ENCODE results near the gene SYNRG.

SYNRG gene

DNA sequence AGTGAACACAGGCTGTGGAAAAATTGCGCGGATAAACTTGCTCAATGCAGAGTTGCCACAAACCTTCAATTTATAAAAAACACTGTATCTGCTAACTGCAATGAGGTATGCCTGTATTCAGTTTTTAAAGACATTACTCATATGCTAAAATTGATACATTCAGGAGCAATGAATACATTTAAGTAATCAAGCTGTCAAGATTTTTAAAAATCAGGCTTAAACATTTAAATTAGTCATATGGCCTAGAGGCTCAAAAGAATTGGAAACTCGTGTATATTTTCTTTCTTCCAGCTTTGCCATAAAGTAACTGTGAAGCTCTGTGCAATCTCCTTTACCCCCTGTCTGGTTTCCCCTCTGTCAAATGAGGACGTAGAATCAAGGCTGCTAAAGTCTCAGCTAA, 4.1 kb downstream of the SYNRG start:
- no peak for DNase-seq

GRCh38 chr17:37604556-37604955, 4.7 kb downstream of the SYNRG start:
- DNase-seq = no peak

- no peak for DNase-seq
Observed at GRCh38 chr17:37598145-37598544, 11.1 kb downstream of the SYNRG start.

GRCh38 chr17:37592291-37592690, 16.9 kb downstream of the SYNRG start:
- no peak for DNase-seq

GRCh38 chr17:37585066-37585465, 24.2 kb downstream of the SYNRG start:
- no peak for DNase-seq

DNA sequence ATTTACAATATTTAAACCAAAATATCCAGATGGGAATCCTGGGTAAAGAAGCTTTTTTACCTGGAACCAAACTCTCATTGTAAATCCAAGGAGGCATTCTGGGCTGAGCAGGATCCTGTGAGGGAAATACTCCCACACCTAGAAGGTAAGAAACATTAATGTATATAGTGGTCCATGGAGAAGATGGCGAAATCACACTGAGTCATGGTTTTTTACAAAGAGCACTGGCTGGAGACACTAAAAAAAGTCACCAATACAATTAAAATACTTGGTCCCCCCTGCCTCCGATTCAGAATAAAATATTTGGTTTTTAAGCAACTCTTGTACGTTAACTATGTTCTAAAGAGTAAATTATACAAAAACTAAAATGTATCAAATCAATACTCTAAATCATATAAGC, 32.9 kb downstream of the SYNRG start:
- DNase-seq = no peak

- no peak for DNase-seq
Observed at GRCh38 chr17:37574427-37574826, 34.8 kb downstream of the SYNRG start.

- DNase-seq = no peak
Observed at GRCh38 chr17:37571674-37572073, 37.5 kb downstream of the SYNRG start.

DNA sequence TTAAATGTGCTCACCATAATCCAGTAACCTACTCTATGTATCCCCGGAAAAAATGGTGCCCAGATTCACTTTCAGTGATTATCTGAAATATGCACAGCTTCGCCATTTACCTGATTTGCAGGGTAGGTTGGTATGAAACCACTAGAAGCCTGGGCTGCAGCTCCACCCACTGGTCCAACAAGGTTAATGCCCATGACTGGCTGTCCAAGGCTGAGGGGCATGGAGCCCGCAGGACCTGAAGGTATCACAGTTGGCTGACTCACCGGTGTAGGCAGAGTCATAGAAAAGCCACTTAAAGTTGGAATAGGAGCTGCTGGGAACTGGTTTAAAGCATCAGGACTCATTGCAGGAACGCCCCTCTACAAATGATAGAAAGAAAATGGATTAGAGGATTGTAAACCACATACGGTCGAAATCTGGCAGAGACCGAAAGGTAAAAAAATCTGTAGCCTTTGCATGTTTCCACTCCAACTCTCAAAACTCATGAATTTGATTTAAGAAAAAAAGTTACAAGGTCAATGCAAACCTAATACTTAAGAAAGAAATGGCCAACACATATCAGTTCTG, 38.6 kb downstream of the SYNRG start:
- DNase-seq = no peak

DNA sequence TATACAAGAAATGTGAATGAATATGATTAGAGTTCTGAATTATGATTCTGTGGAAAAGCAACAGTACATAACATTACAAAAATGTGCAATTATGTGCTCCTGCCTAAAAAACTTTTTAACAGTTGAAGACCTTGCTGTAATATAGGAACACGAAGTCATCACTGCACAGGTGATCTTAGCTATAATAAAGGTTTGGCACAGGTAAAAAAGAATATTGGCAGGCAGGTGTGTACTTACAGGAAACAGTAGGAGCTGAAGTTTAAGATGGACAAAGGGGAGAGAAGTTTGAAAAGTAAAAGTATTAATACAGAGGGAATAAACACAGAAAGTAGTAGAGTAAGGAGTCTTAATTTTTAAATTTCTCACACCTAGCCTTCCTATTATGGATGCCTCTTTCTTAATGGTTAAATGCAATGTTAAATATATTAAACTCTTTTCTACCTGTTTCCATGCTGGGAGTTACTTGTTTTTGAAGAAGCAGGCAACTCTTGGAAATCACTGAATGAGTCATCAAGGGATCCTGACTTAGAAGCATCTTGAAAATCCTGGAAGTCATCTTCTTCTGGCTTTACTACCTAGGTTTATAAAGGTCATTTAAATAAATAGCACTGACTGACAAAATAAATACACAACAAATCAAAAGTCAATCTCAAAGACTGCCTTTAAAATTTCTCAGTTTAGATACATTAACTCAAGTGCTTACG, 40.7 kb downstream of the SYNRG start:
- no peak for DNase-seq

DNA sequence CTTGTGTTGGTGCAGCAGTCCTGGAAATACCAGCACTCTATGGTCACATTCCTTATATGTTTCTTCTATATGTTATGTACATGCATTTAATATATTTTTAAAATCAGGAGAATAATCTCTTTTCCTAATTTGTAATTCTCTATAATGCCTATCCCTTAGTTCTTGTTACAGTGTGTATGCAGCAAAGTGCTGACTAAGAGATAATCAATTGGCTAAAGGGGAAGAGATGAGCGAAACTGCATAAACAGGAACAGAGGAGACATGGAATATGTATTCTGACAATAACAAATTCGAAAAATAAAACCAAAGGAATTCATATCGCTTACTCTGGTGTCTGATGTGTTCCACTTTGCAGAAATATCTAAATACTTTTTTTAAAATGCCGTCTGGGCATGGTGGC, 41.7 kb downstream of the SYNRG start:
- no peak for DNase-seq

DNA sequence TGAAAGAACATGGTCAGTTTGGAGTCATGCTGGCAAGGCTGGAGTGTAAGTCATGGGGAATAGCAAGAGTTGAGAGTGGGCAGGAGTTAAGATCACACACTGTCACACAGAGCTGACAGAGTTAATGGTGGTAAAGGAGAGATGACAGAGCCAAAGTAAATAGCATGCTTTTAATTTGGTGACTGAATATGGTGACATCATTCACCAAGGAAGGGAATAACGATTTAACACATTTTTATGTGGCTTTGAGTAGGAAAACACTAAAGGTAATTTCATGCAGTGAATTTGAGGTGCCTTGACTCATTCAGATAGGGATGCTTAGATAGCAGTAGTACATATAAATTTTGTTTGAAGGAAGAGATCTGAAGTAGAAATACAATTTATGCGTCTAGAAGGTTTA, 42.1 kb downstream of the SYNRG start:
- no peak for DNase-seq

DNA sequence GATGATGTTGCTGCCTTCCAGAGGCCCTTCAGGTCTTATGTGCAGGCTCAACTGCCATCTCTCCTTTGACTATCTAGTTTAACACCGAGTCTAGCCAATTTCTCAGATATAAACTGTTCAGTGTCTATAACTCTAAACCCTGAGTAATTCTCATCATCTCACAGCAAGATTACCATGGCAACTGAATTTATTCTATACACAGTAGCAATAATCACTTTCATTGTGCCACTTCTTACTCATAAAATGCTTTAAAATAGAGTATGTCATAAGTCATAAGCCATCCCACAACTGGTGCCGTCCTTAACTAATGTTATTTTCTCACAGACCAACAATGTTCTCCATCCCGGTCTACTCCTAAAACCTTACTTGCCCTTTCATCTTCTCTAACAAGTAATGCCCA, 45.0 kb downstream of the SYNRG start:
- no peak for DNase-seq

DNA sequence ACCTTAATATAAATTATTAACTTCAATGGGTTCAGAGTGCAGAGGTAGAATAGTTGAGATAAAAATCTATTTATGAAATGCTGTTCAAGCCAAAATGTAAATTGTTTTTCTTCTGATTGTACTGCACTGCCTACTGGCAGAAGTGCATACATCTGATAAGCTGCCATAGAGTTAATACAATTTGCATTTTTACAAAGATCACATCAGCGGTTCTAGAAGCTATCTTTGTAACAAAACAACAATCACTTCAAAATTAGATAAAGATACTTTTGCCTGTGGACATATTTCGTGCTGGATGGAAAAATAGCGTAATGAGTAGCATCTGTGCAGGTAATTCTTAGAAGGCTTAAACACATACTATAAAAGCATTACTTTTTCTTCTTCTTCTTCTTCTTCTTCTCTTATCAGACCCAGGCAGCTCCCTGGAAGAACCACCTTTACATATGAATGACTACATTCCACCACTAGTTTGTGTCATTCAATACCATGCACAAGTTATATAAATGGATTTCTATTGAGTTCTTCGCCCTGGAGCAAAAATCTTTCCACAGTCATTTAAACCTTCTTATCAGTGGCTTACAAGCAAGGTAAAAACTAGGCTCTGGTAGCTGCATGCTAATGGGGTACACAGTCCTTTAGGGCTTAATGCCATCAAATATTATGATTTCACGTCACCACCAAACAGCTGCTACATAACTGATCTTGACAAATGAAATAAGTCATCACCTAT, 47.0 kb downstream of the SYNRG start:
- no peak for DNase-seq

GRCh38 chr17:37558299-37558698, 50.9 kb downstream of the SYNRG start:
- DNase-seq = no peak

DNA sequence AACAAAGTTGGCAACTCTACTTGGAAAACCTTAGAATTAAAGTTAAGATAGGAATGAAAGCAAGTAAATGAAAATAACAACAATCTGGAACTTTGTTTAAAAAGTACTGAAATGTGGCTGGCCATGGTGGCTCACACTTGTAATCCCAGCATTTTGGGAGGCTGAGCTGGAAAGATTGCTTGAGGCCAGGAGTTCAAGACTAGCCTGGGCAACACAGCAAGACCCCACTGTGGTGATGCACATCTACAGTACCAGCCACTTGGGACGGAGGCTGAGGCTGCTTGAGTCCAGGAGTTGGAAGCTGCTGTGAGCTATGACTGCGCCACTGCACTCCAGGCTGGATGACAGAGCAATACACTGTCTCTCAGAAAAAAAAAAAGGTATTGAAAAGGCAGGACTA, 51.7 kb downstream of the SYNRG start:
- DNase-seq = no peak

- DNase-seq = no peak
Observed at GRCh38 chr17:37555386-37555785, 53.8 kb downstream of the SYNRG start.

- no peak for DNase-seq
Observed at GRCh38 chr17:37553401-37553966, 55.7 kb downstream of the SYNRG start.

- DNase-seq = no peak
Observed at GRCh38 chr17:37551788-37552187, 57.4 kb downstream of the SYNRG start.

DNA sequence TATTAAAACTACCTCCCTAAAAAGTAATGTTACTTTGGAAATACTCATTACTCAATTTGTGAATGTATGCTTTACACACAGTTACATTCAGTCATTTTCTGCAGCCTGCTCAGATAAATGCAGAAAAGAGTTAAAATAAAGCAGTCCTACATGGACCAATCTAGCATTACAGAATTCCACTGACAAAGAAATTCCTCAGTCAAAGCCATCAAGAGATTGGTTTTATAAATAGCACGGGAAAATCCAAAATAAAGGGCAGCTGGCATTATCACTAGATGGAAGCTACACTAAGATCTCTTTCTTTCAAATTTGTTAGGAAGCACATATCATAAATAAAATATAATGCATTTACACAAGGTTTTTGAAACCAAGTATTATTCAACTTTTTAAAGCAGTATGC, 61.2 kb downstream of the SYNRG start:
- DNase-seq = no peak

- no peak for DNase-seq
Observed at GRCh38 chr17:37546302-37546701, 62.9 kb downstream of the SYNRG start.

DNA sequence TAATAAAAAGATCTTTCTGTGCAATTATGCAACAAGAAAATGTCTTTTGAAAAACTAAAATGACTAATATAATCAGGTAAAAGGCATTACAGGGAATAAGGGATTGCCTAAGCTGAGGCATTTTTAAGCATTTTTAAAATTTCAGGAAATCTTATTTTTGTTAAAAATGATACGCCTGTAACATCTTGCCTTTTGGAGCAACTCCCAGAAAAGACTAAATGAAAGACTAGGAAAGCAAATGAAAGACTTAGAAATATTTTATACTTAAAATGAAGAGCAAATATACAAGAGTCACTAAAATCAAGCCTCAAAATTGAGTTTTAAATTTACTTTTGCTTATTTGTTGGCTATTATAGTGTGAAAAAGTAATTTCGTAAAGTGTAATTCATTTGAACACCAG, 63.7 kb downstream of the SYNRG start:
- no peak for DNase-seq

- DNase-seq = no peak
Observed at GRCh38 chr17:37543637-37544052, 65.6 kb downstream of the SYNRG start.
